GM10266 (cell line): ENCODE results near the gene RPS2.
"Not testable (repeated sequence)": the region's sequence is repeated elsewhere in the genome, so short reads cannot be mapped to it uniquely, and the experiment has no call there.

Source experiments
- DNase-seq: peaks from one replicate; pipeline ENCODE4 v3.0.0; 2012; ENCODE audit errors: extremely low spot score
- CTCF ChIP-seq: IDR thresholded peaks from 2 replicates; pipeline ENCODE4 v1.5.1; 2012; ENCODE audit warnings: mild to moderate bottlenecking, low read depth; ENCODE audit not compliant: control insufficient read depth, insufficient read depth; ENCODE audit errors: missing control alignments

Gene RPS2

GRCh38 chr16:1958715-1959268, 5.8 kb downstream of the RPS2 start:
- TF ChIP-seq CTCF: no peak
- no peak for DNase-seq

- not testable (repeated sequence) for DNase-seq
Observed at GRCh38 chr16:1958143-1958491, 6.5 kb downstream of the RPS2 start.

- DNase-seq: not testable (repeated sequence)
Observed at GRCh38 chr16:1957434-1958142, 7.0 kb downstream of the RPS2 start.

GRCh38 chr16:1953734-1954133, 10.9 kb downstream of the RPS2 start:
- no peak for DNase-seq

GRCh38 chr16:1950559-1950958, 14.1 kb downstream of the RPS2 start:
- no peak for TF ChIP-seq CTCF
- DNase-seq: no peak

More at GRCh38 chr16:1953734-1954133, 10.9 kb downstream of the RPS2 start:
- no peak for TF ChIP-seq CTCF

- no peak for DNase-seq
- no peak for TF ChIP-seq CTCF
Observed at GRCh38 chr16:1950047-1950446, 14.6 kb downstream of the RPS2 start.

GRCh38 chr16:1949507-1949906, 15.1 kb downstream of the RPS2 start:
- no peak for DNase-seq
- TF ChIP-seq CTCF: no peak

GRCh38 chr16:1947369-1947670, 17.3 kb downstream of the RPS2 start:
- TF ChIP-seq CTCF: no peak
- DNase-seq: no peak
